HepG2 (cell line): Measurements from ENCODE around the gene OR52A1.
"Not testable (repeated sequence)": the region's sequence is repeated elsewhere in the genome, so short reads cannot be mapped to it uniquely, and the experiment has no call there.

ENCODE experiments used
- ATF5 ChIP-seq: sonication (generic); formaldehyde crosslinking; IDR thresholded peaks from 2 replicates; pipeline ENCODE4 v1.4.0; 2020; ENCODE audit warnings: mild to moderate bottlenecking, low read depth, missing genetic modification reagents
- EP300 ChIP-seq, 3 experiments: sonication (generic) in 1 of 3; formaldehyde crosslinking in 1 of 3; IDR thresholded peaks; 2 replicates each; pipeline versions ENCODE4 v1.5.1 to v1.6.1; 2011 to 2020; ENCODE audit warnings: low read depth in 2 of 3, low read length in 2 of 3, borderline replicate concordance in 1 of 3, improper control_type of control experiment in 1 of 3, mild to moderate bottlenecking in 1 of 3, missing genetic modification reagents in 1 of 3, moderate library complexity in 1 of 3
- MXI1 ChIP-seq: IDR thresholded peaks from 3 replicates; pipeline ENCODE4 v1.6.1; 2012; ENCODE audit warnings: low read depth, low read length, inconsistent platforms, borderline replicate concordance
- ZNF562 ChIP-seq: sonication (generic); formaldehyde crosslinking; IDR thresholded peaks from 2 replicates; pipeline ENCODE4 v1.8.0; 2022; ENCODE audit warnings: missing genetic modification reagents, borderline replicate concordance

GRCh38 chr11:5160217-5160616 is 5.7 kb upstream of the OR52A1 start:
- not testable (repeated sequence) for TF ChIP-seq ZNF562 (CRISPR knock-in tag); ATF5 (CRISPR knock-in tag); EP300 (IDR thresholded peaks at IDR 0.05; ENCODE audit: low read depth in 2 of 2, low read length in 2 of 2); EP300 (CRISPR knock-in tag; IDR thresholded peaks at IDR 0.05; ENCODE audit: borderline replicate concordance); MXI1
